ENCODE measurements around the gene HSPG2.
A peak's percentile ranks its signal among the peaks of the same experiment; 100 is the strongest.
"Not testable (repeated sequence)": the region's sequence is repeated elsewhere in the genome, so short reads cannot be mapped to it uniquely, and the experiment has no call there.

Gene HSPG2

DNA sequence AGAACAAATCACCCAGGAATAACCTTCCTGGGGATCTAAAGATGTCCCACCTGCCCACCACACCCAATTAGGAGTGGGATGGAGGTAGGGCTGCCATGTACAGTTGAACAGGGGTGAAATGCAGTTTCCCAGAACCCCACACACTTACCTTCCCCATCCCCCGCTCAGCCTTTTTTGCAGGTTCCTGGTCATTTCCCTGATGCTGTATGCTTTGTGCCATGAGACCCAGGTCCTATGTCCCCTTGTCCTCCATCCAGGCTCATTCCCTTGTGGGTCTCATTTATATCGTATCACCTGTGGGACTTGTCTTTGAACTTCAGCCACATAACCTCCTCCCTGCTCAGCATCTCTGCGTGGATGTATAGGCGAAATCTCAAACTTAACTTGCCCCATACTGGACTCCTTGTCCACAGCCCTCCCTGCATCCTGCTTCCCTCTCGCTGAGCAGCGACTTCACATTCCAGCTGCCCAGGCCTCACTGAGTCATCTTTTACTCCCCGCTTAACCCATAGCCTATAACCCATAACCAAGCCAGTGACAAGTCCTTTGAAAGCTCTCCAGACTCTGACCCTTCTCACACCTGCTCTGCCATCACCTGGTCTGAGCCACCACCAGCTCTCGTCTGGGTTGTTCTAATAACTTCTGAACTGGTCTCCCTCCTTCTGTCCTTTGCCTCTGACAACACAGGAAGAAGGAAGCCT, 120.4 kb downstream of the HSPG2 start:
- no peak for ATAC-seq
- DNase-seq = no peak

DNA sequence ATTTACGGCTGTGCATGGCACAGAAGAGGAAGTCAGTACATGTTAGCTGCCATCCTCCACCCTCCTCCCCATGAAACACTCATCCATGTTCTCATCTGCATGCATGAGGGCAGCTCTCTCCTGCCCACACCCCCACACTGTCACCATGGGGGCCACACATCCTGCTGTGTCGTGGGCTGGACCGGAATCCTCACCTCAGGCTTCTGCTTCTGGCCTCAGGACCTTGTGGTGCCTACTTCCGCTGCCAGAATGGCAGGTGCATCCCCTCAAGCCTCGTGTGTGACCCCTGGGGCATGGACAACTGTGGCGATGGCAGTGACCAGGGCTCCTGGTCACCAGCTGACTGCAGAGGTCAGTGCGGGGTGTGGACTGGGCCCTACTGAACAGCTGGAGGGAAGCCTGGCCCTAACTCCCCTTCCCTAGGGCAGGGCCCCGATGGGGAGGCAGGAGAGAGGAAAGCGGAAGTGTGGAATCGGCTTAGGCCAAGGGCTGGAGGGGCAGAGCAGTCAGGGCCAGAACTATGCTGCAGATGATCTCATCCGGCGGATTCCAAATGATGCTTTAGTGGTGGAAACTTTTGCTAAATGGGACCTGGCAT, 121.3 kb downstream of the HSPG2 start:
- H3K36me3 Mint-ChIP-seq (ENCODE audit: low read depth) = no peaks in the 10 kb centered on the region
- H3K27ac Mint-ChIP-seq = no peak overlapping the region
- ATAC-seq (no peak), DNase-seq (no peak)
- H3K9me3 Mint-ChIP-seq = no peaks in the 10 kb centered on the region
- peaks cover 18% of the 10 kb centered on the region for H3K27me3 Mint-ChIP-seq
- H3K4me1 Mint-ChIP-seq = peaks cover 10% of the 10 kb centered on the region
- H3K4me3 Mint-ChIP-seq = no peak overlapping the region

More for the DNA sequence above, 120.4 kb downstream of the HSPG2 start:
- Mint-ChIP-seq H3K27ac (no peak overlapping the region), H3K36me3 (ENCODE audit: low read depth) (no peaks in the 10 kb centered on the region), H3K4me3 (no peak overlapping the region), H3K9me3 (no peaks in the 10 kb centered on the region), H3K27me3 (peaks cover 15% of the 10 kb centered on the region), H3K4me1 (peaks cover 10% of the 10 kb centered on the region)

DNA sequence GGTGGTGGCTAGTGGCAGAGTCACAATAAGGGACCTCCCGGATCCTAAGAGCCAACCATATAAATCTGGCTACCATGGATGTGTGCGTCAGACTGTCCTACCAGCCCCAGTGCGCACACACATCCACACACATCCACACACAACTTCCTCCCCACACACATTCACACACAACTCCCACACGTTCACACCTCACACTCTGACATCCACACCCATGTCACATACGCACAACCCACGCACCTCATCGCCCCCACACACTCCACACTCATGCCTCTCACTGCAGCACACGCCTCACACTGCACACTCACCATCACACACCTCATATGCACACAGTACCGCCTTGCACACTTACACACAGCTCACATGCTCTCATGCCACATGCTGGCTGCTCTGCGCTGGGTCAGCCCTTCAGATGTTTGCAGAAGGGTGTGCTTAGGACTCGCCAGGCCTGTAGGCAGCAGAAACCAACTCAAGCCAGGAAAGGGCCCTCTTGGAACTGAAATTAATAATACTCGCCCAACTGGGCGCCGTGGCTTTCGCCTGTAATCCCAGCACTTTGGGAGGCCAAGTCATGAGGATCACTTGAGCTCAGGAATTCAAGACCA, 122.0 kb downstream of the HSPG2 start:
- no peak for DNase-seq
- H3K4me3 Mint-ChIP-seq = peak overlapping the region; percentile 34
- peaks cover 18% of the 10 kb centered on the region for H3K27me3 Mint-ChIP-seq
- ATAC-seq = no peak
- H3K36me3 Mint-ChIP-seq (ENCODE audit: low read depth) = no peaks in the 10 kb centered on the region
- H3K4me1 Mint-ChIP-seq = peaks cover 10% of the 10 kb centered on the region
- H3K27ac Mint-ChIP-seq = peak overlapping the region; percentile 67
- H3K9me3 Mint-ChIP-seq = no peaks in the 10 kb centered on the region

DNA sequence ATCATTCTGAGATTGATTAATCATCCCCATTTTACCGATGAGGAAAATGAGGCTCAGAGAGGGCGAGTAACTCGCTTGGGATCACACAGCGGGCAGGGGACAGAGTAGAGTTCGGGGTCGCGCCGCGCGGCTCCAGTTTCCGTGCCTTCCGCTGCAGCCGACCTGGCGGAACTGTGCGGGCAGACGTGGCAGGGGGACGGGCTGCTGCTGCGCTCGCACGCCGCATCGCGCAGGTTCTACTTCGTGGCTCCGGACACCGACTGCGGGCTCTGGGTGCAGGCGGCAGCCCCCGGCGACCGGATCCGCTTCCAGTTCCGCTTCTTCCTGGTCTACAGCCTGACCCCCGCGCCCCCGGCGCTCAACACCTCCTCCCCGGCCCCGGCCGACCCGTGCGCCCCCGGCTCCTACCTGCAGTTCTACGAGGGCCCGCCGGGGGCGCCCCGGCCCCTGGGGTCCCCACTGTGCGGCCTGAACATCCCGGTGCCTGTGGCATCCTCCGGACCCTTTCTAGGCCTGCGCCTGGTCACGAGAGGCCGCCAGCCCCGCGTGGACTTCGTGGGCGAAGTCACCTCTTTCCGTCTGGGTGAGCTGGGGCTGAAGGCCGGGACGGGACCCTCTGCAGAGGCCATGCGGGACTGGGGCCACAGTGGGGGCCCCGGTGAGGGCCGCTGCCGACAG, 122.7 kb downstream of the HSPG2 start:
- Mint-ChIP-seq H3K27me3 (peaks cover 18% of the 10 kb centered on the region), H3K4me1 (peaks cover 10% of the 10 kb centered on the region), H3K9me3 (no peaks in the 10 kb centered on the region), H3K27ac (no peak overlapping the region), H3K36me3 (ENCODE audit: low read depth) (no peaks in the 10 kb centered on the region), H3K4me3 (peak overlapping the region; percentile 34)
- DNase-seq (peak; percentile 35), ATAC-seq (peak; percentile 66)

DNA sequence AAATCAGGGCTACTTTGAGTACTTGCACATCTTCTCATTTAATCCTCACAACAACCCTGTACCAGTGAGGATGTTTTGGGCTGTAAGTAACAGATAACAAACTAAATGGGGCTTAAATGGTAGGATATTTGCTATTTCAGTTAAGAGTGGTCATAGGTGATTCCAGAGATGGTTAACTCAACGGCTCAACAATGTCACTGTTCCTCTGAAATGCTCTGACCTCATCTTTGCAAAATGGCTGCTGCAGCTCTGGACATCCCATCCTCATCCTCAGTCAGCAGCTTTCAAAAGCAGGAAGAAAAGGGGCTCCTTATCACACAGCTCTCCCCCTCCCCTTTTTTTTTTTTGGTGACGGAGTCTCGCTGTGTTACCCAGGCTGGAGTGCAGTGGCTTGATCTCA, 123.6 kb downstream of the HSPG2 start:
- Mint-ChIP-seq H3K4me1 (peaks cover 10% of the 10 kb centered on the region), H3K27ac (no peak overlapping the region), H3K27me3 (peaks cover 18% of the 10 kb centered on the region), H3K4me3 (no peak overlapping the region), H3K9me3 (no peaks in the 10 kb centered on the region), H3K36me3 (ENCODE audit: low read depth) (no peaks in the 10 kb centered on the region)
- DNase-seq = no peak
- ATAC-seq = no peak

DNA sequence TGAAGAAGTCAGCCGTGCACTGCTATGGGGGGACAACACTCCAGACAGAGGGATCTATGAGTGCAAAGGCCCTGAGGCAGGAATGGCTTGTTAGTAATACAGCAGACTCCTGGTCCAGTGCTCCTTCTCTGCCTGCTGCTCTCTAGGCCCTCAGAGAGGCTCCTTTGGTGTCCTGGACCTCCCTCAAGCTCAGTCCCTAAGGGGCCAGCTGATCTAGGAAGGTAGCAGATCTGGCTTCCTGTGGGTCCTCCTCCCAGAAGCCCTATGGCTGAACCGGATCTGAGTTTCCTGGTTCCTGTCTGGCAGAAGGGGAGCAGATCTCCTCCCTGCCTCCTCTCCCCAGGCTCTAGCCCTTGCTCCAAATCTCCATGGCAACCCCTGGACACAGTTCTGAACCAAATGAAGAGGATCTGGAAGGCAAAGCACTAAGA, 125.2 kb downstream of the HSPG2 start, which contains the start of gene LDLRAD2:
TSS of gene LDLRAD2 (plus strand) at position 391 of the 431 bp plus-strand sequence. CDS start 187 bp downstream, outside the sequence.
- peaks cover 18% of the 10 kb centered on the region for H3K27me3 Mint-ChIP-seq
- no peaks in the 10 kb centered on the region for H3K9me3 Mint-ChIP-seq
- peaks cover 10% of the 10 kb centered on the region for H3K4me1 Mint-ChIP-seq
- no peaks in the 10 kb centered on the region for H3K36me3 Mint-ChIP-seq (ENCODE audit: low read depth)
- no peak within 1 kb of the TSS for H3K27ac Mint-ChIP-seq
- no peak for DNase-seq
- ATAC-seq = no peak
- H3K4me3 Mint-ChIP-seq = no peak within 1 kb of the TSS

DNA sequence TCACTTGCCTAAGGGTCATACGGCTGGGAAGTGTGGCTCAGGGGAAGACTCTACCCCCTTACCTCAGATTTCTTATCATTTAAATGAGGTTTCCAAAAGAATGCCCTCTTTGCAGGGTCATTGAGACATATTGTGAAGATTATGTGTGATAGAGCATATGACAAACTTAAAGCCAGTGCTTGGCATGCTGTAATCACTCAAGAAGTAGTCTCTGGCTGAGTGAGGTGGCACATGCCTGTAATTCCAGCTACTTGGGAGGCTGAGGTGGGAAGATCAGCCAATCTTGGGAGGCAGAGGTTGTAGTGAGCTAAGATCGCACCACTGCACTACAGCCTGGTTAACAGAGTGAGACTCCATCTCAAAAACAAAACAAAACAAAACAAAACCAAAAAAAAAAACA, 132.6 kb downstream of the HSPG2 start:
- Mint-ChIP-seq H3K36me3 (ENCODE audit: low read depth) (no peaks in the 10 kb centered on the region), H3K9me3 (no peaks in the 10 kb centered on the region), H3K4me3 (no peak overlapping the region), H3K4me1 (no peaks in the 10 kb centered on the region), H3K27me3 (peaks cover 2% of the 10 kb centered on the region), H3K27ac (no peak overlapping the region)
- no peak for DNase-seq
- no peak for ATAC-seq

DNA sequence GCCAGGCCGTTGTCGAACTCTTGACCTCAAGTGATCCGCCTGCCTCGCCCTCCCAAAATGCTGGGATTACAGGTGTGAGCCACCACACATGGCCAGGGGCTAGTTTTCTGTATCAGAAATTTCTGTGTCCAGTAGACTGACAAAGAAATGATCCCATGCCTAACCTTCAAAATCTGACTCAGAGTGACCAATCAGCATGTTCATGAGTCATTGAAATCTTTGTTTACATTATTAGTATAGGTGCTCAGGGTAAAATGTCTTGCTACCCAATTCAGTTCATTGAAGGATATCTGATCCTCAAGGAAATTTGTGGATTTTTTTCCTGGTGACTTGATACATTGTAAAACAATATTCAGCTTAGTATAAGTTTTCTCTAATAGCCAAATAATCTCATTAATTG, 136.0 kb downstream of the HSPG2 start:
- Mint-ChIP-seq H3K9me3 (no peaks in the 10 kb centered on the region), H3K4me3 (no peak overlapping the region), H3K27me3 (peaks cover 2% of the 10 kb centered on the region), H3K4me1 (no peaks in the 10 kb centered on the region), H3K27ac (no peak overlapping the region), H3K36me3 (ENCODE audit: low read depth) (no peaks in the 10 kb centered on the region)
- ATAC-seq = no peak
- DNase-seq = no peak

DNA sequence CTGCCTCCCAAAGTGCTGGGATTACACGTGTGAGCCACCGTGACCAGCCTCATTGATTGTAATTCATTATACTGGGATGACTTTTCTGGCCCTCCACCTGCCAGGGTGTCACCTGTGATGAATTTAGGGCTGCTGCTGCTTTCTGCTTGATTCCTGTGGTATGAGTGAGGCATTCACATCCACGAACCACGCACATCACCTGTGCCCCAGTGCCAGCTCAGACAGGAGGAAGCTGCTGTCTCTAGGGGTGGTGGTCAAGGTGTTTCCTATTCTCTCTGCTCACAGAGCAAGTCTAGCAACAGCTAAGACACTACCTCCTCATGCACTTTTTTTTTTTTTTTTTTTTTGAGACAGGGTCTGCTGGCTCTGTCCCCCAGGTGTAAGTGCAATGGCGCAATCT, 137.4 kb downstream of the HSPG2 start:
- Mint-ChIP-seq H3K27ac (no peak overlapping the region), H3K4me1 (no peaks in the 10 kb centered on the region), H3K36me3 (ENCODE audit: low read depth) (peaks cover 3% of the 10 kb centered on the region), H3K4me3 (no peak overlapping the region), H3K9me3 (peaks cover 5% of the 10 kb centered on the region), H3K27me3 (no peaks in the 10 kb centered on the region)
- ATAC-seq (no peak), DNase-seq (no peak)

DNA sequence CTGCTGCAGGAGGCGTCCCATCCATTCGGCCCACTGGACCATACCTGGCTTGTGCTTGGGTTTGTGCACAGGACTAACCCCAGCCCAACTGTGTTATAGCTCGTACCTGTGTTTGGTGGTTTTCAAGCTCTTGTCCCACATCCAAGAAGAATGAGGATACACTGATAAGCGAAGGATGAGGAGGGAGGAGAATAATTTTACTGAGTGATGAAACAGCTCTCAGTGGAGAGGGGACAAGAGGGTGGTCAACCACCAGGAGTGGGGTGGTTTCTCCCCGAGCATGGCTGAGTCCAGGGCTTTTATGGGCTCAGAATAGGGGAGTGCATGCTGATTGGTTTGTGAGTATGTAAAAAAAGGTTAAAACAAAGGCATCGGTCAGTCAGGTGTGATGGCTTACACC, 142.0 kb downstream of the HSPG2 start:
- peaks cover 6% of the 10 kb centered on the region for H3K9me3 Mint-ChIP-seq
- no peak for DNase-seq
- no peak overlapping the region for H3K27ac Mint-ChIP-seq
- H3K4me1 Mint-ChIP-seq = peaks cover 9% of the 10 kb centered on the region
- H3K27me3 Mint-ChIP-seq = no peaks in the 10 kb centered on the region
- H3K36me3 Mint-ChIP-seq (ENCODE audit: low read depth) = peaks cover 3% of the 10 kb centered on the region
- no peak for ATAC-seq
- H3K4me3 Mint-ChIP-seq = no peak overlapping the region

DNA sequence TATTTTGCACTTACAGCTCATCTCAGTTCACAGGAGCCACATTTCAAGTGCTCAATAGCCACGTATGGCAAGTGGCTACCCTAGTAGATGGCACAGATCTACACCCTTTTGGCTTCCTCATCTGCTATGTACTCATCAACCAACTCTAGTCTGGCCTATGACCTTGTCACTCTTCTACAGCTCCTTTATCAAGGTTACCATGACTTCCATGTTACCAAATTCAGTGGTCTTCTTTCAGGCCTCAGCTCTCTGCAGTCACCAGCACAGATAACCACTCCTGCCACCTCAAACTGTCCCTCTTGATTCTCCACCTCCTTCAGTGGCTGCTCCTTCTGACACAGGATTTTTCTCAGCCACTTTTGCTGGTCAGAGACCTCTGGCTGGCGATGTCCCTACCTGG, 142.5 kb downstream of the HSPG2 start:
- Mint-ChIP-seq H3K9me3 (peaks cover 6% of the 10 kb centered on the region), H3K27me3 (no peaks in the 10 kb centered on the region), H3K36me3 (ENCODE audit: low read depth) (peaks cover 3% of the 10 kb centered on the region), H3K4me3 (no peak overlapping the region), H3K27ac (no peak overlapping the region), H3K4me1 (peaks cover 9% of the 10 kb centered on the region)
- ATAC-seq (no peak), DNase-seq (no peak)

DNA sequence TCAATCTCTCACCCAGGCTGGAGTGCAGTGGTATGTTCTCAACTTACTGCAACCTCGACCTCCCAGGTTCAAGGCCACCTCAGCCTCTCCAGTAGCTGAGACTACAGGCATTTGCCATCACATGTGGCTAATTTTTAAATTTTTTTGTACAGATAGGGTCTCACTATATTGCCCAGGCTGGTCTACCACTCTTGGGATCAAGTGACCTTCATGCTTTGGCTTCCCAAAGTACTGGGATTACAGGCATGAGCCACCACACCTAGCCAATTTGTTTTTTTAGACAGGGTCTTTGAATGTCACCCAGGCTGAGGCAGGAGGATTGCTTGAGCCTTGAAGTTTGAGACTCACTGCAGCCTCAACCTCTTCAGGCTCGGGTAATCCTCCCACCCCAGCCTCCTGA, 144.0 kb downstream of the HSPG2 start:
- H3K9me3 Mint-ChIP-seq = peaks cover 6% of the 10 kb centered on the region
- H3K27ac Mint-ChIP-seq = no peak overlapping the region
- H3K4me3 Mint-ChIP-seq = no peak overlapping the region
- H3K36me3 Mint-ChIP-seq (ENCODE audit: low read depth) = peaks cover 3% of the 10 kb centered on the region
- ATAC-seq = no peak
- peaks cover 9% of the 10 kb centered on the region for H3K4me1 Mint-ChIP-seq
- no peaks in the 10 kb centered on the region for H3K27me3 Mint-ChIP-seq
- no peak for DNase-seq

DNA sequence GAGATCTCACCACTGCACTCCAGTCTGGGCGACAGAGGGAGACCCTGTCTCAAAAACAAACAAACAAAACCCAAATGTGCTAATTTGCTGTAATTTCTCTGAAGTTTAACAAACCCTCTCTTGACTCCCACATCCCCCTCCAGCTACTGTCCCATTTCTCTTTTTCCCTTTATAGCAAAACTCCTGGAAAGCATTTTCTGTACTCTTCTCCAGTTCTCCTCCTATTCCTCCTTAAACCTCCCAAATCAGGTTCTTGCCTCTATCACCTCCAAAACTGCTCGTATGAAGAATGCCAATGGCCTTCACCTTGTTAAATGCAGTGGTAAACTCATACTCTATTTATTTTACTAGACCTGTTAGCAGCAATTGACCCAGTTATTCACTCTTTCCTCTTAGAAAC, 150.5 kb downstream of the HSPG2 start:
- Mint-ChIP-seq H3K27me3 (no peaks in the 10 kb centered on the region), H3K4me1 (peaks cover 17% of the 10 kb centered on the region), H3K4me3 (no peak overlapping the region), H3K36me3 (ENCODE audit: low read depth) (peaks cover 6% of the 10 kb centered on the region), H3K9me3 (no peaks in the 10 kb centered on the region), H3K27ac (no peak overlapping the region)
- no peak for ATAC-seq
- DNase-seq = no peak

DNA sequence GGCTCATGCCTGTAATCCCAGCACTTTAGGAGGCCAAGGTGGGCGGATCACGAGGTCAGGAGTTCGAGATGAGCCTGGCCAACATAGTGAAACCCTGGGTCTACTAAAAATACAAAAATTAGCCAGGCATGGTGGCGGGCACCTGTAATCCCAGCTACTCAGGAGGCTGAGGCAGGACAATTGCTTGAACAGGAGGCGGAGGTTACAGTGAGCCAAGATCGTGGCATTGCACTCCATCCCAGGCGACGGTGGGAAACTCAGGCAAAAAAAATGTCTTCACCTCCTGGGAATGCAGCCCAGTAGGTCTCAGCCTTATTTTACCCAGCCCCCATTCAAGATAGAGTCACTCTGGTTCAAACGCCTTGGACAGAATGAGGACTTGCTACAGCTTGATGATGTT, 151.3 kb downstream of the HSPG2 start:
- H3K4me1 Mint-ChIP-seq = peaks cover 17% of the 10 kb centered on the region
- not testable (repeated sequence) for H3K27me3 Mint-ChIP-seq; H3K27ac Mint-ChIP-seq; H3K4me3 Mint-ChIP-seq; H3K36me3 Mint-ChIP-seq (ENCODE audit: low read depth); DNase-seq; H3K9me3 Mint-ChIP-seq; ATAC-seq
